BJ (cell line): ENCODE measurements around the gene RGMB. TPM values are rescaled to one million over a fixed set of nuclear protein-coding genes. Genes with fewer than 3 reads are reported as not detected.

Experiments used
- CTCF ChIA-PET: fragments of 350-600 bp; formaldehyde crosslinking; extraction: SDS; loops from one replicate; lab custom pipeline; 2021; ENCODE audit warnings: antibody characterized with exemption, inconsistent platforms; lab: Yijun Ruan, JAX
- POLR2A ChIA-PET: fragments of 300-600 bp; sonication (Branson Sonifier 250); formaldehyde crosslinking; extraction: SDS; loops from one replicate; lab custom pipeline; 2021; ENCODE audit warnings: antibody characterized with exemption; lab: Charles Lee
- DNase-seq: peaks from one replicate; pipeline ENCODE4 v3.0.0-alpha.2; 2011; ENCODE audit warnings: low read depth
- H3K27me3 ChIP-seq: 2 replicates; pipeline ENCODE4 v1.6.0; 2011; ENCODE audit warnings: low read length; ENCODE audit not compliant: control insufficient read depth, insufficient read depth
- H3K36me3 ChIP-seq: 2 replicates; pipeline ENCODE4 v1.5.1; 2011; ENCODE audit warnings: low read length; ENCODE audit not compliant: control insufficient read depth, insufficient read depth
- H3K4me3 ChIP-seq: 2 replicates; pipeline ENCODE4 v1.5.1; 2011; ENCODE audit warnings: low read depth, mild to moderate bottlenecking, control low read depth, low read length
- CTCF ChIP-seq: IDR thresholded peaks from 2 replicates; pipeline ENCODE4 v1.5.1; 2011; ENCODE audit warnings: low read depth, mild to moderate bottlenecking, control low read depth, inconsistent platforms, low read length, moderate library complexity; ENCODE audit not compliant: insufficient read depth
- polyA plus RNA-seq: library from polyadenylated mRNA; depleted of rRNA; stranded (reverse); fragments of >200 nt; gene quantifications from 2 replicates; pipeline ENCODE4 v1.2.3, GENCODE V29; 2011

RGMB gene
- polyA plus RNA-seq, 1 experiment = 89.7 TPM

GRCh38 chr5:98796197-98796972 is 22.9 kb downstream of the RGMB start:
- TF ChIP-seq CTCF = peak; percentile 78
- DNase-seq = no peak
- Histone ChIP-seq H3K36me3 (peaks cover 9% of the 10 kb centered on the region), H3K27me3 (no peaks in the 10 kb centered on the region), H3K4me3 (no peak overlapping the region)
- CTCF ChIA-PET = interaction anchor here (0.5 to 2.6 kb wide), 17 partner anchors 9 to 1593 kb away, joined by 3 to 14 read pairs (median 3); no protein-coding TSS in a partner anchor
- POLR2A ChIA-PET = interaction anchor here (0.6 kb wide), 1 partner anchor 418 kb away, joined by 3 read pairs; no protein-coding TSS in a partner anchor

GRCh38 chr5:98798371-98798770 is 24.9 kb downstream of the RGMB start:
- no peak for DNase-seq
- CTCF ChIA-PET = interaction anchor here (0.9 to 1.2 kb wide), 2 partner anchors 16 to 19 kb away, joined by 3 read pairs; no protein-coding TSS in a partner anchor
- POLR2A ChIA-PET = no interaction called here

GRCh38 chr5:98798847-98799246 is 25.4 kb downstream of the RGMB start:
- Histone ChIP-seq H3K27me3 (no peaks in the 10 kb centered on the region), H3K36me3 (peaks cover 2% of the 10 kb centered on the region), H3K4me3 (no peak overlapping the region)
- DNase-seq = no peak
- ChIA-PET POLR2A (no interaction called here), CTCF (no interaction called here)
- no peak for TF ChIP-seq CTCF

More at GRCh38 chr5:98798371-98798770, 24.9 kb downstream of the RGMB start:
- Histone ChIP-seq H3K4me3 (no peak overlapping the region), H3K27me3 (no peaks in the 10 kb centered on the region), H3K36me3 (peaks cover 4% of the 10 kb centered on the region)
- TF ChIP-seq CTCF = no peak

GRCh38 chr5:98804066-98804465 is 30.6 kb downstream of the RGMB start:
- Histone ChIP-seq H3K36me3 (no peaks in the 10 kb centered on the region; the same call in 1 of the 2 replicates), H3K27me3 (no peaks in the 10 kb centered on the region), H3K4me3 (no peak overlapping the region)
- no peak for DNase-seq
- ChIA-PET POLR2A (no interaction called here), CTCF (no interaction called here)
- TF ChIP-seq CTCF = no peak

- CTCF ChIA-PET = no interaction called here
Observed at GRCh38 chr5:98805070-98805469, 31.6 kb downstream of the RGMB start.

More at GRCh38 chr5:98805070-98805469, 31.6 kb downstream of the RGMB start:
- TF ChIP-seq CTCF = no peak
- no peaks in the 10 kb centered on the region for H3K27me3 ChIP-seq
- no peaks in the 10 kb centered on the region; the same call in 1 of the 2 replicates for H3K36me3 ChIP-seq
- POLR2A ChIA-PET = no interaction called here
- DNase-seq = no peak
- H3K4me3 ChIP-seq = no peak overlapping the region
